Spleen (tissue), 11 donors: ENCODE data around the gene DDX55. TPM values are rescaled to one million over a fixed set of nuclear protein-coding genes. Genes with fewer than 3 reads are reported as not detected.

Source experiments
- DNase-seq: peaks from one replicate; pipeline ENCODE4 v3.0.0-alpha.2; 2020
- H3K27ac ChIP-seq, 8 donors: fragments of 200-600 bp; sonication (generic) in 7 of 8; 1 replicate in 4 of 8; 2 replicates in 4 of 8; pipeline versions ENCODE4 v1.5.0 to v1.8.0; 2016 to 2021; ENCODE audit warnings: inconsistent platforms in 4 of 8, mild to moderate bottlenecking in 4 of 8, moderate library complexity in 1 of 8
- H3K27me3 ChIP-seq, 7 donors: fragments of 200-600 bp; sonication (generic) in 6 of 7; replicated peaks in 1 of 7; 1 replicate in 4 of 7; 2 replicates in 3 of 7; pipeline versions ENCODE4 v1.5.0 to v1.8.0; 2016 to 2021; ENCODE audit warnings: inconsistent platforms in 3 of 7, mild to moderate bottlenecking in 1 of 7
- H3K36me3 ChIP-seq, 6 donors: fragments of 200-600 bp; sonication (generic) in 5 of 6; 1 replicate in 4 of 6; 2 replicates in 2 of 6; pipeline versions ENCODE4 v1.5.0 to v1.8.0; 2016 to 2021; ENCODE audit warnings: inconsistent platforms in 2 of 6
- H3K4me1 ChIP-seq, 6 donors: fragments of 200-600 bp; sonication (generic) in 5 of 6; 1 replicate in 3 of 6; 2 replicates in 3 of 6; pipeline versions ENCODE4 v1.5.0 to v1.8.0; 2016 to 2021; ENCODE audit warnings: inconsistent platforms in 3 of 6
- H3K4me3 ChIP-seq, 8 donors: fragments of 200-600 bp; sonication (generic) in 7 of 8; 1 replicate in 4 of 8; 2 replicates in 4 of 8; pipeline versions ENCODE4 v1.5.0 to v1.8.0; 2016 to 2021; ENCODE audit warnings: inconsistent platforms in 4 of 8, mild to moderate bottlenecking in 4 of 8, moderate library complexity in 2 of 8
- H3K9me3 ChIP-seq, 8 donors: fragments of 200-600 bp; sonication (generic) in 7 of 8; 1 replicate in 4 of 8; 2 replicates in 4 of 8; pipeline versions ENCODE4 v1.5.0 to v1.8.0; 2016 to 2021; ENCODE audit warnings: inconsistent platforms in 4 of 8
- CTCF ChIP-seq, 11 experiments: fragments of 200-600 bp in 7 of 11; fragments of 450-650 bp in 4 of 11; sonication (generic) in 4 of 11; IDR thresholded peaks in 8 of 11; conservative IDR thresholded peaks in 3 of 11; 1 replicate in 7 of 11; 2 replicates in 4 of 11; pipeline versions ENCODE4 v1.4.0 to v1.8.0; 2016 to 2021; ENCODE audit warnings: antibody characterized with exemption in 11 of 11, inconsistent platforms in 4 of 11, mild to moderate bottlenecking in 1 of 11
- POLR2A ChIP-seq, 3 donors: fragments of 450-650 bp; IDR thresholded peaks; one replicate each; pipeline ENCODE4 v1.5.1; 2017; ENCODE audit warnings: antibody characterized with exemption in 3 of 3, mild to moderate bottlenecking in 1 of 3
- POLR2AphosphoS5 ChIP-seq, 3 donors: sonication (generic); formaldehyde crosslinking; IDR thresholded peaks; one replicate each; pipeline ENCODE4 v1.5.1; 2017; ENCODE audit warnings: antibody characterized with exemption in 3 of 3
- WGBS, 5 donors: extraction: QIAGEN DNeasy Blood & Tissue Kit in 3 of 5; methylation state at CpG; one replicate each; pipeline versions ENCODE4 v1.1.5 to v1.1.7; 2013 to 2018; 5-methylcytosine and 5-hydroxymethylcytosine counted together
- intact Hi-C: fragments of 100-400 bp; cut with DNase I; formaldehyde crosslinking; loops from one replicate; pipeline ENCODE4 v1.15.0; 2023; ENCODE audit warnings: low total_unique reads
- polyA plus RNA-seq, 3 donors: library from polyadenylated mRNA; stranded (reverse); fragments of 200-250 nt; gene quantifications; one replicate each; pipeline ENCODE4 v1.2.1, GENCODE V29; 2013
- total RNA-seq, 7 donors: library from RNA; depleted of rRNA in 3 of 7; stranded (reverse); fragments of >200 nt in 3 of 7; fragmentation: NEBNext Ultra II Directional in 4 of 7; extraction: Animal tissue kit (Norgen Biotek cat#: 25700) in 4 of 7; gene quantifications; one replicate each; pipeline versions ENCODE4 v1.1.0 to v1.2.1, GENCODE V29; 2016 to 2021
- donor health status: healthy with polysubstance abuse.
- donor health status: DM: no; HTN: no; CAD: no; lungs with moderate emphysema.
- donor health status: DM: no; HTN: no; CAD: no.
- donor health status: Bipolar disorder and iron deficiency.
- donor health status: healthy.
- donor health status: DM: no; HTN: no; CAD: no.
- donor health status: DM: yes; HTN: yes; CAD: no.

DDX55 gene
- total and polyA plus RNA-seq, 10 donors = 16.4 to 43.7 (median 22.2) TPM

DNA sequence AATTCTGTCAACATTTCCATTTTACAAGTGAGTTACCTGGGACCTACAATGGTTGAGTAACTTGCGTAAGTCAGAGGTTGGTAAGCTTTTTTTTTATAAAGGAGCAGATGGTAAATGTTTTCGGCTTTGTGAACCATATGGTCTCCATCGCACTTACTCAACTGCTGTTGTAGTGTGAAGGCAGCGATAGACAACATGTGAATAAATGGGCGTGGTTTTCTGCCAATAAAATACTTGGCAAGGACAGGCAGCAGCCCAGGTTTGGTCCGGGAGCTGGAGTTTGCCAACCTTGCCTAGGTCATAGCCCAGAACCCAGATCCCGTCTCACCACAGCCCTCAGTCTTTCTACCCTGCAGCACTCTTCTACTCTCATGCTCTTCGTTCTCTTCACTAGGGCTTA is 6.3 kb downstream of the DDX55 start:
- Histone ChIP-seq H3K36me3 (peaks cover 4 to 96% (median 73%) of the 10 kb centered on the region in 6 donors), H3K27me3 (no peaks in the 10 kb centered on the region), H3K4me3 (no peak overlapping the region), H3K4me1 (peaks cover 0 to 28% (median 12%) of the 10 kb centered on the region in 6 donors), H3K9me3 (no peaks in the 10 kb centered on the region), H3K27ac (no peak overlapping the region)
- 91 to 96% (median 94%) methylated on average over 8 of the region's 8 CpGs for WGBS, 5 donors
- no peak for TF ChIP-seq CTCF (IDR thresholded peaks at IDR 0.05 in 8 of 11, conservative IDR thresholded peaks at IDR 0.05 in 3 of 11)
- TF ChIP-seq POLR2A (IDR thresholded peaks at IDR 0.05) = no peak
- no peak for TF ChIP-seq POLR2AphosphoS5 (IDR thresholded peaks at IDR 0.05)
- intact Hi-C loops = no loop called here
- DNase-seq = no peak

GRCh38 chr12:123614110-123614509 is 12.2 kb downstream of the DDX55 start:
- no peak for DNase-seq
- Histone ChIP-seq H3K27ac (peak overlapping the region in 2 of 8 donors; percentile 16 to 39), H3K9me3 (no peaks in the 10 kb centered on the region), H3K4me1 (peaks cover 0 to 7% (median 0%) of the 10 kb centered on the region in 6 donors), H3K4me3 (no peak overlapping the region), H3K36me3 (peaks cover 4 to 100% (median 97%) of the 10 kb centered on the region in 6 donors), H3K27me3 (no peaks in the 10 kb centered on the region)
- TF ChIP-seq POLR2A (IDR thresholded peaks at IDR 0.05) = no peak
- 90 to 99% (median 98%) methylated on average over 2 of the region's 2 CpGs for WGBS, 5 donors
- intact Hi-C loops = no loop called here

GRCh38 chr12:123614531-123614930 is 12.6 kb downstream of the DDX55 start:
- Histone ChIP-seq H3K9me3 (no peaks in the 10 kb centered on the region), H3K27me3 (no peaks in the 10 kb centered on the region), H3K27ac (peak overlapping the region in 4 of 8 donors; percentile 14 to 39 (median 24)), H3K36me3 (peaks cover 4 to 100% (median 97%) of the 10 kb centered on the region in 6 donors), H3K4me3 (no peak overlapping the region), H3K4me1 (peaks cover 0 to 7% (median 0%) of the 10 kb centered on the region in 6 donors)
- intact Hi-C loops = no loop called here
- 63 to 84% (median 71%) methylated on average over 4 of the region's 4 CpGs for WGBS, 5 donors
- no peak for DNase-seq
- TF ChIP-seq POLR2A (IDR thresholded peaks at IDR 0.05) = no peak
- no peak for TF ChIP-seq POLR2AphosphoS5 (IDR thresholded peaks at IDR 0.05)

GRCh38 chr12:123617144-123617543 is 15.2 kb downstream of the DDX55 start:
- DNase-seq = no peak
- Histone ChIP-seq H3K27me3 (no peaks in the 10 kb centered on the region), H3K27ac (no peak overlapping the region), H3K4me1 (peaks cover 0 to 7% (median 0%) of the 10 kb centered on the region in 6 donors), H3K4me3 (no peak overlapping the region), H3K9me3 (no peaks in the 10 kb centered on the region), H3K36me3 (peaks cover 8 to 100% (median 95%) of the 10 kb centered on the region in 6 donors)
- TF ChIP-seq CTCF (IDR thresholded peaks at IDR 0.05 in 8 of 11, conservative IDR thresholded peaks at IDR 0.05 in 3 of 11) (no peak), POLR2AphosphoS5 (IDR thresholded peaks at IDR 0.05) (no peak), POLR2A (IDR thresholded peaks at IDR 0.05) (no peak)
- WGBS, 5 donors = 92 to 98% (median 95%) methylated on average over 3 of the region's 3 CpGs
- intact Hi-C loops = no loop called here

GRCh38 chr12:123617580-123617979 is 15.7 kb downstream of the DDX55 start:
- H3K9me3 ChIP-seq = no peaks in the 10 kb centered on the region
- H3K36me3 ChIP-seq = peaks cover 8 to 100% (median 96%) of the 10 kb centered on the region in 6 donors
- H3K27ac ChIP-seq = no peak overlapping the region
- no peaks in the 10 kb centered on the region for H3K27me3 ChIP-seq
- TF ChIP-seq CTCF (IDR thresholded peaks at IDR 0.05 in 8 of 11, conservative IDR thresholded peaks at IDR 0.05 in 3 of 11) (no peak), POLR2A (IDR thresholded peaks at IDR 0.05) (no peak), POLR2AphosphoS5 (IDR thresholded peaks at IDR 0.05) (no peak)
- 88 to 93% (median 91%) methylated on average over 13 of the region's 13 CpGs for WGBS, 5 donors
- intact Hi-C loops = no loop called here
- DNase-seq = no peak
- no peak overlapping the region for H3K4me3 ChIP-seq
- peaks cover 0 to 7% (median 0%) of the 10 kb centered on the region in 6 donors for H3K4me1 ChIP-seq
